CD4-positive, alpha-beta T cell treated with Interleukin-10 for 1 hour (primary cell): ENCODE data around the gene PTPRR.

ENCODE experiments used
- DNase-seq: peaks from one replicate; pipeline ENCODE4 v3.0.0-alpha.2; 2020

PTPRR gene

GRCh38 chr12:70920251-70920851 is at the start of gene PTPRR:
Gene PTPRR (minus strand): TSS chr12:70920738. CDS start chr12:70920390, 348 bp downstream.
- DNase-seq, result no peak

GRCh38 chr12:70966996-70967790 is 46.7 kb upstream of the PTPRR start:
- no peak for DNase-seq

- DNase-seq, result no peak
Observed at GRCh38 chr12:70966046-70966445, 45.5 kb upstream of the PTPRR start.

- DNase-seq, result no peak
Observed at GRCh38 chr12:70964867-70965510, 44.5 kb upstream of the PTPRR start.

DNA sequence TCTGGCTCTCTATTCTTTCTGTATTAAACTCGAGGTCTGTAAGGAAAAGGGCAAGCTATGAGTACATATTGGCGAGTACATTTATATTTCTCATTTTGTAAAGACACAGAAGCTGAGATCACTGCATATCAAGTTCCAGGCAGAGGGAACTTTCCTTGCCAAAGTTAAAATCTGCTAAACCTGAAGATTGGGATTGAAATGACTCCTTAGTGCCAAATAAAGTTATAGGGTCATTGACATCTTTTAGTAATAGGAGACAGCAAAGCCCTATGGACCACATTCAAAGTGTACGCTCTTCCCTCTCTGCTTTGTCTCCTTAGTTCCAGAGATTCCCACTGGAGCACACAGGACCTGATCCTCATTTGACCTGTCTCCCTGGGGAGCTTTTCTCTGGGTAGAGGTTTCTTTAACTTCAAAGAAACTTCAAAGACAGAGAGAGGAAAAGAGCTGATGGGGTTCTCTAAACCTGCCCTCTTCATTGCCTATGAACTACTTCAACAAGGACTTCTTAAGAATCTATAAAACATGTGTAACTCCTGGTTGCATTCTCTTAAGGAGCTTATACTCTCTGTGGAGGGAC is 42.6 kb upstream of the PTPRR start:
- no peak for DNase-seq

GRCh38 chr12:70962226-70962794 is 41.8 kb upstream of the PTPRR start:
- DNase-seq, result no peak

DNA sequence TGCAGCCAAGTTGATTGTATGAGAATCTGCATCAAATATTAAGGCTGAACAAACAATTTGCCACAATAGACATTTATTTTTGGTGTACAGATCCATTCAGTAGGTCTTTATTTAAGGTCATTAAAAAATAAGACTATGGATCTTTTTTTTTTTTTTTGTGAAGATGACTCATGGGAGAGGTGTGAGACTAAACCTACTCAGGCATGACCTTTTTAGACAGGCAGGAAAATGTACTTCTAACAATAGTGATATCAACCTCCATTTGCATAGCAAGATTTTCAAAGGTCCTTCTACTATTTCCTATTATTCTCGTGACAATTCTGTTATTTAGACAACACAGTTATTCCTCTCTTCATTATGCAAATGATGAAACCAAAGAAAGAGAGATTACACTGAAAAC is 39.9 kb upstream of the PTPRR start:
- DNase-seq, result no peak

DNA sequence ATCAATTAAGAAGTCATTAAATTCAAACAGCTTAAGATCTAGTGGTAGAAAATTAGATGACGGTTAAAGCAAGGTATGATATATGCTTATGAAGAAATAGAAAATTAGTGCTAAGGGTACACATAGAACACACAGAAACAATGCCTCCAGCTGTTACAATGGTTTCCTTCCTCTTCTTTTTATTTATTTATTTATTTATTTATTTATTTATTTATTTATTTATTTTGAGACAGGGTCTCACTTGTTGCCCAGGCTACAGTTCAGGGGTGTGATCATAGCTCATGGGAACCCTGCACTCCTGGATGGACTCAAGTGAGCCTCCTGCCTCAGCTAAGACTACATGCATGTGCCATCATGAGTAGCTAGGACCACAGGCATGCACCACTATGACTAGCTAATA is 34.9 kb upstream of the PTPRR start:
- DNase-seq, result no peak

- DNase-seq, result no peak
Observed at GRCh38 chr12:70950451-70950850, 29.9 kb upstream of the PTPRR start.

GRCh38 chr12:70948976-70949336 is 28.4 kb upstream of the PTPRR start:
- DNase-seq, result no peak

GRCh38 chr12:70948236-70948975 is 27.9 kb upstream of the PTPRR start:
- DNase-seq, result no peak

- DNase-seq, result no peak
Observed at GRCh38 chr12:70936203-70936813, 15.8 kb upstream of the PTPRR start.

DNA sequence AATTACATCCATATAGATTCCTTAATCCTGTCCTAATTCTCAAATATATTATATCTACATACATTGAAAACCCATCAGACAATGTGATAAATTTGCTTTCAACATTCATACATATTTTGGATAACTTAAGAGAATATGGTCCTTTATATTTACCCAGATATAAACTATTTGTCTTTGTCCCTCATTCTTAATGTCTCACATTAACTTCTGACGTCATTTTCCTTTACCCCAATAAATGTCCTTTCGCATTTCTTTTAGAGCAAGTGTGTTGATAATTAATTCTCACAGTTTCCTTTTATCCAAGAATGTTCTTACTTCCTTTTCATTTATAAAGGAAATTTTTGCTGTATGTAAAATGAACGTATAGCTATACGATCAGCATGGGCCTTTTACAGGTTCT is 12.6 kb upstream of the PTPRR start:
- no peak for DNase-seq

DNA sequence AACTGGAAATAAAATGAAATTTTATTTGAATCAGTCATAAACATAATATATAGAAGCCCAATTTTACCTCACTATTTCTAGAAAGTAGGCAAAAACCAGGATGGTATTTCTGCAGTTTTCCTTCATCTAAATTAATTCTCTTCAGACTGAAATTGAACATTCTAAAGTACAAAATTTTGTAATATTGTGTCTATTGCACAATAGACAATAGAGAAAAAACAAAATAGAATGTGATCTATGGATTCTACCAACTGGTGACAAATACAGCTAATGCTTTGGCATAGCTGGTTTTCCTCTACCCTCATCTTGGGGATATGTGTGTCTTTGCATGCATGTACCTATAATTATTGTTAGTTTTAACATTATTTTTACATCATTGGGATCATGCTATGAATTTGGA is 8.5 kb upstream of the PTPRR start:
- DNase-seq, result no peak

DNA sequence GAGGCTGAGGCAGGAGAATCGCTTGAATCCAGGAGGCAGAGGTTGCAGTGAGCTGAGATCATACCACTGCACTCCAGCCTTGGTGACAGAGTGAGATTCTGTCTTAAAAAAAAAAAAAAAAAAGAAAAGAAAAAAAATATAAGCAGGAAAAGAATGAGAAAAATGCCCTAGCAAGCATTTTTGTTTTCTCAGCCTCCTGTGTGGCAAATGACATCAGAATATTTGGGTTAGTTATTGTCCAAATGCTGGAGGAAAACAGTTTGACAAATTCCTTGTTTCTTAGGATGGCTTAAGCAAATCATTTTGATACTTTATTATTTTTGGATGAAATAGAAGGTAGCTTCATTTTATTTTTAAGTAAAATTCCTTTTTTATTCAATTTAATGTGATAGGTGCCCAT is 7.5 kb upstream of the PTPRR start:
- DNase-seq, result no peak

DNA sequence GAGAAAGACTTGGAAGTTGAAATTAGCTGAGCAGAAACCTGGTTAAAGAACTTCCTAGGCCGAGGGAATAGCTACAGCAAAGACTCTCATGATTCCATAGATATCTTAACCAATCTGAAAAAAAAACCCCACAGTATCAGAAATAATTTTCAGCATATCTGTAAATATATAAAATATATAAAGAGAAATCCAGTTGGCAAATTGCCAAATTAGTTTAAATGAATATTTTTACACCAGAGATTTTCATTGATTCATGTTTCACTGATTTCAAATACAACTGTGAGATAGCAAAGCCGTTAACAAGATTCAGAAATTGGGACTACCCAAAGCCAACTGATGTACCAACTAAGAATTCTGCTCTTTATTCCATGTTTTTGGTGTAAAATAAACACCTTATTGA is 6.8 kb upstream of the PTPRR start:
- no peak for DNase-seq

GRCh38 chr12:70925539-70925938 is 5.0 kb upstream of the PTPRR start:
- no peak for DNase-seq

- no peak for DNase-seq
Observed at GRCh38 chr12:70920891-70921290, 353 bp upstream of the PTPRR start.

- no peak for DNase-seq
Observed at GRCh38 chr12:70919597-70920035, 922 bp downstream of the PTPRR start.

DNA sequence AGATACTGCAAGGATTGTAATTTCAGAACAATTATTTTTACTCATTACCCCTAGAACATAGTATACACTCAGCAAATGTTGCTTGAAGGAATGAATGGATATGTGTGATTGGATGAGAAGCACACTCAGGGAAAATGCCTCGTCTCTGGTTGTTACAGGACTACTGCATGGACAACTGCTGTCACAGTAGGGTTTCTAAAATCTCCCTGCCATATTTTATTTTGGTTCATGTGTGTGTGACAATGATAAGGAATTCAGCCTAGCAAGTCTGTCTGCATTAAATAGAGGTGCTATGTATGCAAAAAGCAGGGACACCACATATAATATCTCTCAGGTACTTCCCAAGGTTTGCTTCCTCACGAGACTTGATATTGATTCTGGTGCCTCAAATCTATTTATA is 1.4 kb downstream of the PTPRR start:
- DNase-seq, result no peak

GRCh38 chr12:70918321-70918720 is 2.2 kb downstream of the PTPRR start:
- no peak for DNase-seq

- no peak for DNase-seq
Observed at GRCh38 chr12:70910666-70911065, 9.9 kb downstream of the PTPRR start.
